OCI-LY7 (cell line): ENCODE results near the gene PPP2R1A. TPM values are rescaled to one million over a fixed set of nuclear protein-coding genes. Genes with fewer than 3 reads are reported as not detected.

Source experiments
- BruUV-seq: library from RNA; stranded (reverse); fragments of 400-500 nt; replicated peaks from 2 replicates; lab custom pipeline; 2021; lab: Mats Ljungman, UMichigan
- CTCF ChIA-PET: fragments of 300-600 bp; sonication (Branson Sonifier 250); formaldehyde crosslinking; loops from one replicate; lab custom pipeline; 2022; ENCODE audit warnings: antibody characterized with exemption; ENCODE audit not compliant: unreplicated experiment; lab: Charles Lee
- POLR2A ChIA-PET: fragments of 300-600 bp; sonication (Branson Sonifier 250); formaldehyde crosslinking; loops from one replicate; lab custom pipeline; 2022; ENCODE audit warnings: antibody characterized with exemption; lab: Charles Lee
- DNase-seq: peaks from one replicate; pipeline ENCODE4 v3.0.0-alpha.2; 2015; ENCODE audit warnings: low spot score
- H2AFZ ChIP-seq: fragments of 200-600 bp; sonication (generic), shearing (Covaris generic); 2 replicates; pipeline ENCODE4 v1.6.1; 2014; ENCODE audit warnings: mild to moderate bottlenecking, antibody characterized with exemption, low read length, moderate library complexity
- H3K27ac ChIP-seq: fragments of 200-600 bp; sonication (generic); 2 replicates; pipeline ENCODE4 v1.5.1; 2014; ENCODE audit warnings: mixed run types, low read depth, mild to moderate bottlenecking, moderate library complexity, low read length, inconsistent platforms; ENCODE audit not compliant: poor library complexity, severe bottlenecking
- H3K36me3 ChIP-seq: fragments of 200-600 bp; sonication (generic); 2 replicates; pipeline ENCODE4 v1.6.1; 2014; ENCODE audit warnings: mild to moderate bottlenecking, antibody characterized with exemption, low read length, moderate library complexity, mixed read lengths; ENCODE audit not compliant: insufficient read depth
- H3K4me1 ChIP-seq: fragments of 200-600 bp; sonication (generic); 2 replicates; pipeline ENCODE4 v1.5.1; 2014; ENCODE audit warnings: mild to moderate bottlenecking, low read length; ENCODE audit not compliant: insufficient read depth, poor library complexity, severe bottlenecking
- H3K4me2 ChIP-seq: fragments of 200-600 bp; sonication (generic); 2 replicates; pipeline ENCODE4 v1.6.1; 2014; ENCODE audit warnings: mild to moderate bottlenecking, low read length
- H3K4me3 ChIP-seq: fragments of 200-600 bp; sonication (generic); 2 replicates; pipeline ENCODE4 v1.5.1; 2014; ENCODE audit warnings: mild to moderate bottlenecking, low read depth, low read length; ENCODE audit not compliant: poor library complexity, severe bottlenecking
- H3K79me2 ChIP-seq: fragments of 200-600 bp; sonication (generic); 2 replicates; pipeline ENCODE4 v1.6.1; 2016; ENCODE audit warnings: low read depth, mild to moderate bottlenecking, low read length, moderate library complexity, mixed read lengths; ENCODE audit not compliant: insufficient read depth
- H3K9me2 ChIP-seq: fragments of 200-600 bp; sonication (generic); 2 replicates; pipeline ENCODE4 v1.6.1; 2016; ENCODE audit warnings: mild to moderate bottlenecking, low read length, mixed read lengths; ENCODE audit not compliant: insufficient read depth
- H3K9me3 ChIP-seq: fragments of 200-600 bp; sonication (generic); 2 replicates; pipeline ENCODE4 v1.6.1; 2014; ENCODE audit warnings: mild to moderate bottlenecking, mixed run types, low read length, mixed read lengths
- H4K20me1 ChIP-seq: fragments of 200-600 bp; sonication (generic); 2 replicates; pipeline ENCODE4 v1.6.1; 2014; ENCODE audit warnings: mild to moderate bottlenecking, antibody characterized with exemption, low read length, moderate library complexity, mixed read lengths; ENCODE audit not compliant: insufficient read depth
- EZH2phosphoT487 ChIP-seq: fragments of 200-600 bp; sonication (generic); IDR thresholded peaks from 2 replicates; pipeline ENCODE4 v1.6.1; 2018; ENCODE audit warnings: low read depth, borderline replicate concordance, mild to moderate bottlenecking, mixed run types, antibody characterized with exemption, low read length, moderate library complexity, mixed read lengths
- intact Hi-C: fragments of 100-400 bp; cut with micrococcal nuclease; formaldehyde crosslinking; loops from one replicate; pipeline ENCODE4 v1.10.0; 2022; ENCODE audit not compliant: unreplicated experiment
- total RNA-seq, 2 experiments: library from RNA; depleted of rRNA in 1 of 2; stranded (reverse); fragments of >200 nt in 1 of 2; shearing (Covaris generic) in 1 of 2; gene quantifications; 2 replicates each; pipeline ENCODE4 v1.2.3, GENCODE V29; 2014 to 2022
- TF ChIP-seq, protein P1 (sequence below): fragments of 200-600 bp; sonication (generic); conservative IDR thresholded peaks from 2 replicates; pipeline ENCODE4 v1.5.1; 2014; ENCODE audit warnings: mild to moderate bottlenecking, antibody characterized with exemption, low read length, moderate library complexity, mixed read lengths

The PPP2R1A gene
- total RNA-seq, 2 experiments from 2014 or later, result 154 to 207 TPM

DNA sequence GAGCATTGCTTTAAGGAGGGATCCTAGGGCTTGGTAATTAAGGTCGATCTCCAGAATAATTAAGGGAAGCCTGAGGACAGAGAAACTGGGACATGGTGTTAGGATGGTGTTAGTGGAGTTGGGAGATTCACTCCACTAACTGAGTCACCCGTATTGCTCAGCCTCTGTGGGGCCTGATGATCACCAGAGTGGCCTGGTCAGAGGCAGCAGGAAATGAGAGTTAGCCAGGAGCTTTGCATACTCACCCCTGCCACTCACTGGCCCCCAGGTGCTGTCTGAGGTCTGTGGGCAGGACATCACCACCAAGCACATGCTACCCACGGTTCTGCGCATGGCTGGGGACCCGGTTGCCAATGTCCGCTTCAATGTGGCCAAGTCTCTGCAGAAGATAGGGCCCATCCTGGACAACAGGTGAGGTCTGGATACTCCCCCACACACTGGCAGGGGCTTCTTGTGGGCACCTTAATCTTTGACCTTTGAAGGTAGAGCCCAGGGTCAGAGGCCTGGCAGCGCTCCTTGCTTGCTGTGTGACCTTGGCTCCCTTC is 32.1 kb downstream of the PPP2R1A start:
- no peaks in the 10 kb centered on the region for H3K9me2 ChIP-seq
- no peaks in the 10 kb centered on the region for H3K4me1 ChIP-seq
- no peaks in the 10 kb centered on the region for H3K9me3 ChIP-seq
- DNase-seq, result no peak
- intact Hi-C loops, result no loop called here
- no peaks in the 10 kb centered on the region for H4K20me1 ChIP-seq
- no peaks in the 10 kb centered on the region for H3K79me2 ChIP-seq
- TF ChIP-seq, protein P1, sequence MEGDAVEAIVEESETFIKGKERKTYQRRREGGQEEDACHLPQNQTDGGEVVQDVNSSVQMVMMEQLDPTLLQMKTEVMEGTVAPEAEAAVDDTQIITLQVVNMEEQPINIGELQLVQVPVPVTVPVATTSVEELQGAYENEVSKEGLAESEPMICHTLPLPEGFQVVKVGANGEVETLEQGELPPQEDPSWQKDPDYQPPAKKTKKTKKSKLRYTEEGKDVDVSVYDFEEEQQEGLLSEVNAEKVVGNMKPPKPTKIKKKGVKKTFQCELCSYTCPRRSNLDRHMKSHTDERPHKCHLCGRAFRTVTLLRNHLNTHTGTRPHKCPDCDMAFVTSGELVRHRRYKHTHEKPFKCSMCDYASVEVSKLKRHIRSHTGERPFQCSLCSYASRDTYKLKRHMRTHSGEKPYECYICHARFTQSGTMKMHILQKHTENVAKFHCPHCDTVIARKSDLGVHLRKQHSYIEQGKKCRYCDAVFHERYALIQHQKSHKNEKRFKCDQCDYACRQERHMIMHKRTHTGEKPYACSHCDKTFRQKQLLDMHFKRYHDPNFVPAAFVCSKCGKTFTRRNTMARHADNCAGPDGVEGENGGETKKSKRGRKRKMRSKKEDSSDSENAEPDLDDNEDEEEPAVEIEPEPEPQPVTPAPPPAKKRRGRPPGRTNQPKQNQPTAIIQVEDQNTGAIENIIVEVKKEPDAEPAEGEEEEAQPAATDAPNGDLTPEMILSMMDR, result no peak
- no peak for TF ChIP-seq EZH2phosphoT487
- no peak overlapping the region for H2AFZ ChIP-seq
- H3K36me3 ChIP-seq, result peaks cover 100% of the 10 kb centered on the region
- ChIA-PET CTCF (no interaction called here), POLR2A (no interaction called here)
- no peak overlapping the region for H3K4me2 ChIP-seq
- no peak overlapping the region for H3K4me3 ChIP-seq
- no peak overlapping the region for H3K27ac ChIP-seq
- no TSS peak for BruUV-seq

DNA sequence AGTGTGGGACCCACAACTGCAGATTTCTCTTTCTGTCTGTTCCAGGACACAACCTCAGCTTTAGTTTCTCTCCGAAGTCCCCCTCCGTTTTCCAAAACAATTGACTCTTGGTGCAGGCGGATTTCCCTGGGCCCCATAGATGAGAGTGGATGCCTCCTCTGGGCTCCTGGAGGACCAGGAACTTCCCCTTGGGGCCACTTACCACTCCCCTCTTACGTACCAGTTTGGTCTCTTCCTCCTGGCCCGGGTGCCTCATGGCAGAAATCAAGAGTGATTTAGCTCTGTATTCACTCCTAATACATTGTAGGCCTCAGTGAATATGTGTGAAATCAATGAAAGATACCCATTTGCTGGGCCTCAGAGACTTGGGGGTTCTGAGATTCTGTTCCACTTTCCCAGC is 34.4 kb downstream of the PPP2R1A start:
- intact Hi-C loops, result no loop called here
- no peak overlapping the region for H3K4me3 ChIP-seq
- H3K36me3 ChIP-seq, result peaks cover 97% of the 10 kb centered on the region
- POLR2A ChIA-PET, result interaction anchor here (1.0 kb wide), 1 partner anchor 51 kb away, joined by 3 read pairs; no protein-coding TSS in a partner anchor
- CTCF ChIA-PET, result no interaction called here
- H4K20me1 ChIP-seq, result no peaks in the 10 kb centered on the region
- H2AFZ ChIP-seq, result no peak overlapping the region
- H3K27ac ChIP-seq, result no peak overlapping the region
- BruUV-seq, result no TSS peak
- DNase-seq, result no peak
- TF ChIP-seq, protein P1, result no peak
- TF ChIP-seq EZH2phosphoT487, result no peak
- H3K9me2 ChIP-seq, result no peaks in the 10 kb centered on the region
- H3K9me3 ChIP-seq, result no peaks in the 10 kb centered on the region
- no peaks in the 10 kb centered on the region for H3K79me2 ChIP-seq
- no peak overlapping the region for H3K4me2 ChIP-seq
- no peaks in the 10 kb centered on the region for H3K4me1 ChIP-seq

DNA sequence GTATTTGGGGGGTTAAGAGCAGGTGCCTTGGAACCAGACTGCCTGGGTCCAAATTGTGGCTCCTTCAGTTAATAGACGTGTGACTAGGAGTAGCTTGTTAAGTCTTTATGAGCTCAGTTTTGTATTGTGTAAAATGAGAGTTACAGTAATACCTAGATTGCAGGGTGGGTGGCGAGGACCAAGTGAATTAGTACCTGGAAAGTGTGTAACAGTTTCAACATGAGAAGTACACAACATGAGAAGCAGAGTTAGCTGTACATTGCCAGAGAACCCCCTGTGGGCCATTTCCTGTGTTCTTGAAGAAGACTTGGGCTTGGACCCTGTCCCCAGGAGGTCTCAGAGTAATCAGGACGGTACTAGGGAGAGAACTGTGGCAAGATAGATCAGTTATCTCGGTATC is 36.8 kb downstream of the PPP2R1A start:
- H3K79me2 ChIP-seq, result no peaks in the 10 kb centered on the region
- H3K9me3 ChIP-seq, result no peaks in the 10 kb centered on the region
- CTCF ChIA-PET, result no interaction called here
- H3K4me3 ChIP-seq, result no peak overlapping the region
- BruUV-seq, result no TSS peak
- H3K36me3 ChIP-seq, result peaks cover 73% of the 10 kb centered on the region
- DNase-seq, result no peak
- no peak overlapping the region for H3K4me2 ChIP-seq
- POLR2A ChIA-PET, result no interaction called here
- TF ChIP-seq, protein P1, result no peak
- no peak for TF ChIP-seq EZH2phosphoT487
- no peaks in the 10 kb centered on the region for H3K9me2 ChIP-seq
- intact Hi-C loops, result no loop called here
- H2AFZ ChIP-seq, result no peak overlapping the region
- no peaks in the 10 kb centered on the region for H3K4me1 ChIP-seq
- H3K27ac ChIP-seq, result no peak overlapping the region
- no peaks in the 10 kb centered on the region for H4K20me1 ChIP-seq
